ENCODE data around the gene ZNF559. TPM values are rescaled to one million over a fixed set of nuclear protein-coding genes. Genes with fewer than 3 reads are reported as not detected.
A peak's percentile ranks its signal among the peaks of the same experiment; 100 is the strongest.
"Not testable (repeated sequence)": the region's sequence is repeated elsewhere in the genome, so short reads cannot be mapped to it uniquely, and the experiment has no call there.

The ZNF559 gene
- total RNA-seq, 5 donors from 2014 or later (not counting 1 experiment from before 2014, with no cell fraction given): 14.5 to 41.1 (median 34.7) TPM

DNA sequence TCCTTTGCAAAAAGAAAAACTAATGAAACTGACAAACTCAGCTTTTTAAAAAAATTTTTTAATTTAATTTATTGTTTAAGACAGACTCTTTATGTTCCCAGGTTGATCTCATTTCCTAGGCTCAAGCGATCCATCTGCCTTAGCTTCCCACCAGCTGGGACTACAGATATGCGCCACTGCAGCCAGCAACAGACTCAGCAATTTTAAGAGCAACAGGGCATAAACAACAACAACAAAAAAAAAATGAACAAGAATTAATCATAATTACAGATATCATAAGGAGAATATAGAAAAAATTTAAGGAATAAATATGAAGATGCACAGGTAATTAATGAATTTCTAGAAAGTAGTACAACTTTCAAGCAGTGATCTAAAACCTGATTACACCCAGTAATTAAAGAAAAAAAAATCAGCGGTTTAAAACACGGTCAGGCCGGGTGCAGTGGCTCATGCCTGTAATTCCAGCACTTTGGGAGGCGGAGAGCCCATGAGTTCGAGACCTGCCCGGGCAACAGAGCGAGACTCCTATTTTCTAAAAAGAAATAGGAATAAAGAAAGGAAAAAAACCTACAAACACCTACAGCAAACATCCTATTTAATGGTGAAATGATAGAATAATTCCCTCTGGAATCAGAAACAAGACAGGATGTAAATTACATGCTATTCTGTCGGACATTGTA lies 15.7 kb upstream of the ZNF559 start:
- H3K36me3 ChIP-seq (ENCODE audit: control insufficient read depth in 2 of 2, extremely low read depth in 1 of 2, insufficient read depth in 1 of 2, low read length in 1 of 2): peaks cover 7 to 22% of the 10 kb centered on the region in 2 donors
- Mint-ChIP-seq H3K9me3 (peaks cover 0 to 17% (median 8%) of the 10 kb centered on the region in 3 donors), H3K27ac (peak overlapping the region; percentile 85 to 92), H3K4me1 (peaks cover 29 to 37% (median 35%) of the 10 kb centered on the region in 3 donors), H3K36me3 (peaks cover 35% of the 10 kb centered on the region), H3K27me3 (no peaks in the 10 kb centered on the region), H3K4me3 (peak overlapping the region; percentile 87 to 89 (median 88))
- H3K9me3 ChIP-seq: peaks cover 2% of the 10 kb centered on the region
- no peak overlapping the region for H3K27ac ChIP-seq (ENCODE audit: low read length)
- no peak for DNase-seq
- CTCF ChIA-PET: no interaction called here
- WGBS (ENCODE audit: insufficient coverage): no CpG with 5 or more reads among the region's 10 CpGs
- no peaks in the 10 kb centered on the region for H3K27me3 ChIP-seq (replicated peaks in 1 of 2; ENCODE audit: control insufficient read depth in 2 of 2, extremely low read depth in 1 of 2, insufficient read depth in 2 of 2, low read length in 1 of 2)
- no peak for ATAC-seq (replicated peaks in 1 of 4)
- POLR2A ChIA-PET: interaction anchor here in 1 of 2 donors (0.6 kb wide), 1 partner anchor 461 kb away, joined by 3 read pairs; no protein-coding TSS in a partner anchor
- peaks cover 9 to 17% of the 10 kb centered on the region in 2 experiments for H3K4me1 ChIP-seq (ENCODE audit: control insufficient read depth in 1 of 2, extremely low read depth in 1 of 2, insufficient read depth in 2 of 2, low read length in 2 of 2)
- no peak overlapping the region for H3K4me3 ChIP-seq (ENCODE audit: control insufficient read depth in 1 of 2, extremely low read depth in 1 of 2, low read length in 1 of 2)

DNA sequence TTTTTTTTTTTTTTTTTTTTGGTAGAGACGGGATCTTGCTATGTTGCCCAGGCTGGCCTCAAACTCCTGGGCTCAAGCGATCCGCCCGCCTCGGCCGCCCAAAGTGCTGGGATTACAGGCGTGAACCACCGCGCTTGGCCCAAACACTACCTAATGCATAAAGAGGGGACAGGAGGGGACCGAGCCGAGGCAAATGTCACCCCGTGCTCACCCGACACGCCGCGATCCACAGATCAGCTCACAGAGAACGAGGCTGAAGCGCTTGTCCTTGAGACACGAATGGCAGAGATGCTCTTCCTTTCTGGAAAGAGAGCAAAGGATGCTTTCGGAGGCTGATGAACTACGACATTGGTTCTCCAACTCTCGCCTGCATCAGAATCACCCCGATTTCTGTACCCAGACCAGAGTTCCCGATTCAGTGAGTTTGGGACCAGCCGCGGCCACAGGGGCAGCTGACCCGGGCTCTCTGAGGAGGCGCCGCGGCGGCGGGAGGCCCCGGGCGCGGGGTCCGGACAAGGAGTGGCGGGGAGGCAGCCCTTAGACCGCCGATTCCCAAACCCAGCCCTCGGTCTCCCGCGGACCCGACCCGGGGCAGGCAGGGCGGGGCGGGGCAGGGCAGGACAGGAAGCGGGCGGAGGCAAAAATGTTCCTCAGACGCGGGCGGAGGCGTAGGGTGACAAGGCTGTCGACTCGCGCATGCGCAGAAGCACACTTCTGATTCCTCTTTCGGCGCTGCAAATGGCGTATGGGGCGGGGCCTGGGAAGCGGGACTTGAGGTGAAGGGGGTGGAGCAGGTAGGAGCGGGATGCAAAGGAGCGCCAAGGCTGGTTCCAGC lies 14.6 kb upstream of the ZNF559 start, which contains the start of gene ZNF699:
TSS of gene ZNF699 (minus strand) at position 700 of the 835 bp plus-strand sequence. CDS start 4,719 bp downstream, outside the sequence.
- H3K27me3 Mint-ChIP-seq: no peaks in the 10 kb centered on the region
- peak within 1 kb of the TSS; percentile 80 to 97 for H3K4me3 ChIP-seq (ENCODE audit: control insufficient read depth in 1 of 2, extremely low read depth in 1 of 2, low read length in 1 of 2)
- H3K27ac Mint-ChIP-seq: peak within 1 kb of the TSS; percentile 92 to 95
- peaks cover 29 to 37% (median 35%) of the 10 kb centered on the region in 3 donors for H3K4me1 Mint-ChIP-seq
- POLR2A ChIA-PET: interaction anchor here (0.5 to 0.6 kb wide), 2 partner anchors 17 to 459 kb away, joined by 3 to 6 read pairs; no protein-coding TSS in a partner anchor
- H3K9me3 ChIP-seq: no peaks in the 10 kb centered on the region
- DNase-seq: peak; percentile 95 to 98 (median 97)
- no peaks in the 10 kb centered on the region for H3K27me3 ChIP-seq (replicated peaks in 1 of 2; ENCODE audit: control insufficient read depth in 2 of 2, extremely low read depth in 1 of 2, insufficient read depth in 2 of 2, low read length in 1 of 2)
- H3K9me3 Mint-ChIP-seq: peaks cover 0 to 16% (median 6%) of the 10 kb centered on the region in 3 donors
- WGBS (ENCODE audit: insufficient coverage): 1% methylated on average over 59 of the region's 63 CpGs
- H3K36me3 ChIP-seq (ENCODE audit: control insufficient read depth in 2 of 2, extremely low read depth in 1 of 2, insufficient read depth in 1 of 2, low read length in 1 of 2): peaks cover 3 to 11% of the 10 kb centered on the region in 2 donors
- peak within 1 kb of the TSS; percentile 87 to 89 (median 88) for H3K4me3 Mint-ChIP-seq
- CTCF ChIA-PET: interaction anchor here in 1 of 2 donors (0.6 kb wide), 1 partner anchor 124 kb away, joined by 3 read pairs; no protein-coding TSS in a partner anchor
- H3K27ac ChIP-seq (ENCODE audit: low read length): peak within 1 kb of the TSS; percentile 74
- peaks cover 9 to 17% of the 10 kb centered on the region in 2 experiments for H3K4me1 ChIP-seq (ENCODE audit: control insufficient read depth in 1 of 2, extremely low read depth in 1 of 2, insufficient read depth in 2 of 2, low read length in 2 of 2)
- peaks cover 24% of the 10 kb centered on the region for H3K36me3 Mint-ChIP-seq
- peak; percentile 90 to 95 (median 92) for ATAC-seq (replicated peaks in 1 of 4)

DNA sequence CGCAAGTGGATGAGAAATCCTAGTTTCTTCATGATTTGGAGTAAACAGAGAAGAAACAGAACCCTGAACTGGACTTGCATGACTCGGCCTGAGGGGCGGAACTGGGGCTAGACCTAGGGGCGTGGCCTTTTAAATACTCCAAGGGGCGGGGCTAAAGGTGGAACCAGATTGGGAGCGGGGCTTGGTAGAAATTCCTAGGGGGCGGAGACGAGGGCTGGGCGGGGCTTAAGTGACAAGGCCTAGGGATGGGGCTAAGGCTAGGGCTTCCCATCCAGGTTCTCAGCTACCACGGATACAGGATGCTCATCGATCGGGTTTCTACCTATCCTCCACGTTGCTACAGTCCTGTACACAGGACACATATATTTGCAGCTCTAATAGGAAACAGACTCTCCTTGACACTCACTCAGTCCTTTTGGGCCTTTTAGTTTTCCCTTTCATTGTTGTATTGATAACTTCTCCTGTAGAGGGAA lies 14.0 kb upstream of the ZNF559 start:
- Histone ChIP-seq H3K4me1 (ENCODE audit: control insufficient read depth in 1 of 2, extremely low read depth in 1 of 2, insufficient read depth in 2 of 2, low read length in 2 of 2) (peaks cover 9 to 17% of the 10 kb centered on the region in 2 experiments), H3K4me3 (ENCODE audit: control insufficient read depth in 1 of 2, extremely low read depth in 1 of 2, low read length in 1 of 2) (peak overlapping the region; percentile 80 to 97), H3K9me3 (no peaks in the 10 kb centered on the region), H3K27me3 (replicated peaks in 1 of 2; ENCODE audit: control insufficient read depth in 2 of 2, extremely low read depth in 1 of 2, insufficient read depth in 2 of 2, low read length in 1 of 2) (no peaks in the 10 kb centered on the region), H3K27ac (ENCODE audit: low read length) (peak overlapping the region; percentile 74), H3K36me3 (ENCODE audit: control insufficient read depth in 2 of 2, extremely low read depth in 1 of 2, insufficient read depth in 1 of 2, low read length in 1 of 2) (peaks cover 0 to 5% of the 10 kb centered on the region in 2 donors)
- peak overlapping the region; percentile 89 to 95 for H3K27ac Mint-ChIP-seq
- peaks cover 18% of the 10 kb centered on the region for H3K36me3 Mint-ChIP-seq
- H3K4me1 Mint-ChIP-seq: peaks cover 29 to 35% (median 34%) of the 10 kb centered on the region in 3 donors
- no peaks in the 10 kb centered on the region for H3K27me3 Mint-ChIP-seq
- POLR2A ChIA-PET: interaction anchor here in 1 of 2 donors (0.6 kb wide), 1 partner anchor 14 kb away, joined by 3 read pairs; no protein-coding TSS in a partner anchor
- H3K9me3 Mint-ChIP-seq: peaks cover 0 to 18% (median 4%) of the 10 kb centered on the region in 3 donors
- CTCF ChIA-PET: interaction anchor here in 1 of 2 donors (1.6 kb wide), 1 partner anchor 14 kb away, joined by 4 read pairs; the partner anchor contains the start of gene ZNF559
- H3K4me3 Mint-ChIP-seq: peak overlapping the region; percentile 87 to 89 (median 88)
- ATAC-seq (replicated peaks in 1 of 4) (peak; percentile 61 to 68 (median 63)), DNase-seq (no peak)
- 0% methylated on average over 5 of the region's 13 CpGs for WGBS (ENCODE audit: insufficient coverage)

DNA sequence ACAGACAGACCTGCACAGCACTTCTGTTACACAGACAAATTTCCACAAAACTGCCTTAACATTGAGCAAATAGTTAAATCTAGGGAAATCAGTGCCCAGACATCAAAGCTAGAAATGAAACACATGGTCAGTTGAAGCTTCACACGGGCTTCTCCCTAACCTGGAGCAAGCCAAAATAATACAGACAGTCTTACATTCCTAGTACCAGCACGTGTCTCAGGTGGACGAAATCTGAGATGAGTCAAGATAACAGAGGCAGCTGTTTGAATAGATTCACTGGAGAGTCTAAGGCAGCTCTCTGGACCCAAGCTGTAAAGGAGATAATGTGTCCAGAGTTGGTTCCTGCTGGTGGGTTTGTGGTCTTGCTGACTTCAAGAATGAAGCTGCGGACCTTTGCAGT lies 10.2 kb upstream of the ZNF559 start:
- Mint-ChIP-seq H3K27ac (no peak overlapping the region), H3K4me1 (peaks cover 10 to 19% (median 12%) of the 10 kb centered on the region in 3 donors), H3K4me3 (no peak overlapping the region), H3K27me3 (no peaks in the 10 kb centered on the region), H3K36me3 (peaks cover 13% of the 10 kb centered on the region), H3K9me3 (peaks cover 9 to 26% (median 16%) of the 10 kb centered on the region in 3 donors)
- WGBS (ENCODE audit: insufficient coverage): 100% methylated on average over 1 of the region's 4 CpGs
- H3K4me1 ChIP-seq (ENCODE audit: control insufficient read depth in 1 of 2, extremely low read depth in 1 of 2, insufficient read depth in 2 of 2, low read length in 2 of 2): peaks cover 2 to 5% of the 10 kb centered on the region in 2 experiments
- no peak overlapping the region for H3K4me3 ChIP-seq (ENCODE audit: control insufficient read depth in 1 of 2, extremely low read depth in 1 of 2, low read length in 1 of 2)
- H3K27me3 ChIP-seq (replicated peaks in 1 of 2; ENCODE audit: control insufficient read depth in 2 of 2, extremely low read depth in 1 of 2, insufficient read depth in 2 of 2, low read length in 1 of 2): no peaks in the 10 kb centered on the region
- ChIA-PET POLR2A (no interaction called here), CTCF (interaction anchor here in 1 of 2 donors (1.3 kb wide), 1 partner anchor 10 kb away, joined by 4 read pairs; no protein-coding TSS in a partner anchor)
- no peak for DNase-seq
- ATAC-seq (replicated peaks in 1 of 4): no peak
- no peaks in the 10 kb centered on the region for H3K36me3 ChIP-seq (ENCODE audit: control insufficient read depth in 2 of 2, extremely low read depth in 1 of 2, insufficient read depth in 1 of 2, low read length in 1 of 2)
- no peak overlapping the region for H3K27ac ChIP-seq (ENCODE audit: low read length)
- no peaks in the 10 kb centered on the region for H3K9me3 ChIP-seq

DNA sequence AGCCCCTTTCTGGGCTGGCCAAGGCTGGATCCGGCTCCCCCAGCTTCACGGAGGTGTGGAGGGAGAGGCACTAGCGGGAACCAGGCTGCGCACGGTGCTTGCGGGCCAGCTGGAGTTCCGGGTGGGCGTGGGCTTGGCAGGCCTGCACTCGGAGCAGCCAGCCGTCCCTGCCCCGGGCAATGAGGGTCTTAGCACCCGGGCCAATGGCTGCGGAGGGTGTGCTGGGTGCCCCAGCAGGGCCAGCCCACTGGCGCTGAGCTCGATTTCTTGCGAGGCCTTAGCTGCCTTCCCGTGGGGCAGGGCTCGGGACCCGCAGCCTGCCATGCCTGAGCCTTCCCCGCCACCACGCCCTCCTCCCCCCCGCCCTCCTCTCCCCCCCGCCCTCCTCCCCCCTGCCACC lies 2.6 kb upstream of the ZNF559 start:
- Mint-ChIP-seq H3K36me3 (peaks cover 21% of the 10 kb centered on the region), H3K27ac (no peak overlapping the region), H3K9me3 (peaks cover 0 to 22% (median 16%) of the 10 kb centered on the region in 3 donors), H3K27me3 (no peaks in the 10 kb centered on the region), H3K4me1 (peaks cover 24 to 31% (median 29%) of the 10 kb centered on the region in 3 donors), H3K4me3 (no peak overlapping the region)
- H3K4me3 ChIP-seq (ENCODE audit: control insufficient read depth in 1 of 2, extremely low read depth in 1 of 2, low read length in 1 of 2): no peak overlapping the region
- ATAC-seq (replicated peaks in 1 of 4) (no peak), DNase-seq (no peak)
- 96% methylated on average over 13 of the region's 23 CpGs for WGBS (ENCODE audit: insufficient coverage)
- ChIA-PET CTCF (no interaction called here), POLR2A (no interaction called here)
- peaks cover 4 to 21% of the 10 kb centered on the region in 2 experiments for H3K4me1 ChIP-seq (ENCODE audit: control insufficient read depth in 1 of 2, extremely low read depth in 1 of 2, insufficient read depth in 2 of 2, low read length in 2 of 2)
- no peaks in the 10 kb centered on the region for H3K27me3 ChIP-seq (replicated peaks in 1 of 2; ENCODE audit: control insufficient read depth in 2 of 2, extremely low read depth in 1 of 2, insufficient read depth in 2 of 2, low read length in 1 of 2)
- H3K27ac ChIP-seq (ENCODE audit: low read length): no peak overlapping the region
- H3K9me3 ChIP-seq: no peaks in the 10 kb centered on the region
- peaks cover 0 to 5% of the 10 kb centered on the region in 2 donors for H3K36me3 ChIP-seq (ENCODE audit: control insufficient read depth in 2 of 2, extremely low read depth in 1 of 2, insufficient read depth in 1 of 2, low read length in 1 of 2)

DNA sequence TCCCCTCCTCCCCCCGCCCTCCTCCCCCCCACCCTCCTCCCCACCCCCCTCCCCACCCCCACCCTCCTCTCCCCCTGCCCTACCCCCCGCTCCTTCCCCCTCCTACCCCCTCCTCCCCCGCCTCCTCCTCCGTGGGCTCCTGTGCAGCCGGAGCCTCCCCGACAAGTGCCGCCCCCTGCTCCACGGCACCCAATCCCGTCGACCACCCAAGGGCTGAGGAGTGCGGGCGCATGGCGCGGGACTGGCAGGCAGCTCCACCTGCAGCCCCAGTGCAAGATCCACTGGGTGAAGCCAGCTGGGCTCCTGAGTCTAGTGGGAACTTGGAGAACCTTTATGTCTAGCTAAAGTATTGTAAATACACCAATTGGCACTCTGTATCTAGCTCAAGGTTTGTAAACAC lies 2.2 kb upstream of the ZNF559 start:
- H3K27ac Mint-ChIP-seq; H3K4me3 Mint-ChIP-seq; ATAC-seq (replicated peaks in 1 of 4); CTCF ChIA-PET; H3K4me3 ChIP-seq (ENCODE audit: control insufficient read depth in 1 of 2, extremely low read depth in 1 of 2, low read length in 1 of 2); H3K27me3 ChIP-seq (replicated peaks in 1 of 2; ENCODE audit: control insufficient read depth in 2 of 2, extremely low read depth in 1 of 2, insufficient read depth in 2 of 2, low read length in 1 of 2); H3K27ac ChIP-seq (ENCODE audit: low read length); H3K9me3 ChIP-seq; H3K36me3 ChIP-seq (ENCODE audit: control insufficient read depth in 2 of 2, extremely low read depth in 1 of 2, insufficient read depth in 1 of 2, low read length in 1 of 2); POLR2A ChIA-PET; H3K27me3 Mint-ChIP-seq; DNase-seq: not testable (repeated sequence)
- Mint-ChIP-seq H3K4me1 (peaks cover 25 to 31% (median 30%) of the 10 kb centered on the region in 3 donors), H3K36me3 (peaks cover 23% of the 10 kb centered on the region), H3K9me3 (peaks cover 0 to 24% (median 16%) of the 10 kb centered on the region in 3 donors)
- H3K4me1 ChIP-seq (ENCODE audit: control insufficient read depth in 1 of 2, extremely low read depth in 1 of 2, insufficient read depth in 2 of 2, low read length in 2 of 2): peaks cover 4 to 21% of the 10 kb centered on the region in 2 experiments
- WGBS (ENCODE audit: insufficient coverage): 100% methylated on average over 1 of the region's 14 CpGs

All from T-cell (primary cell).